GM12878 (cell line): ENCODE measurements around the gene FAM167B.

Source experiments
- CTCF ChIP-seq, 3 experiments: IDR thresholded peaks in 2 of 3; conservative IDR thresholded peaks in 1 of 3; 2 replicates each; pipeline ENCODE4 v1.5.1; 2011; ENCODE audit warnings: low read depth in 3 of 3, low read length in 3 of 3, mild to moderate bottlenecking in 3 of 3, control low read depth in 2 of 3, moderate library complexity in 2 of 3, inconsistent platforms in 1 of 3, mixed read lengths in 1 of 3; ENCODE audit not compliant: control insufficient read depth in 2 of 3, insufficient read depth in 1 of 3; ENCODE audit errors: extremely low read depth in 1 of 3
- MAX ChIP-seq: IDR thresholded peaks from 2 replicates; pipeline ENCODE4 v1.6.1; 2012; ENCODE audit warnings: low read depth, low read length, improper control_type of control experiment
- RCOR1 ChIP-seq: conservative IDR thresholded peaks from 2 replicates; pipeline ENCODE4 v1.6.1; 2012; ENCODE audit warnings: low read depth, low read length, improper control_type of control experiment
- SP1 ChIP-seq: IDR thresholded peaks from one replicate; pipeline ENCODE4 v1.6.1; 2011; ENCODE audit warnings: low read depth, low read length

GRCh38 chr1:32216566-32216965 lies 30.5 kb upstream of the FAM167B start:
- TF ChIP-seq SP1 = no peak
- no peak for TF ChIP-seq MAX
- no peak for TF ChIP-seq CTCF (IDR thresholded peaks at IDR 0.05 in 2 of 3, conservative IDR thresholded peaks at IDR 0.05 in 1 of 3; ENCODE audit: control insufficient read depth in 2 of 3, extremely low read depth in 1 of 3, insufficient read depth in 1 of 3, low read depth in 3 of 3, low read length in 3 of 3)
- no peak for TF ChIP-seq RCOR1
